Activated CD4-positive, alpha-beta T cell treated with anti-CD3 and anti-CD28 coated beads for 48 hours (primary cell): ENCODE measurements around the gene CNOT4.
A peak's percentile ranks its signal among the peaks of the same experiment; 100 is the strongest.

Source experiments
- DNase-seq: peaks from one replicate; pipeline ENCODE4 v3.0.0-alpha.2; 2020

Gene CNOT4

GRCh38 chr7:135389971-135390370, 119.9 kb downstream of the CNOT4 start:
- DNase-seq: no peak

- DNase-seq: no peak
Observed at GRCh38 chr7:135388616-135389015, 121.3 kb downstream of the CNOT4 start.

- no peak for DNase-seq
Observed at GRCh38 chr7:135386776-135387175, 123.1 kb downstream of the CNOT4 start.

GRCh38 chr7:135386181-135386580, 123.7 kb downstream of the CNOT4 start:
- DNase-seq: no peak

- no peak for DNase-seq
Observed at GRCh38 chr7:135385209-135385608, 124.7 kb downstream of the CNOT4 start.

GRCh38 chr7:135383525-135384175, 126.3 kb downstream of the CNOT4 start:
- no peak for DNase-seq

GRCh38 chr7:135382173-135382572, 127.7 kb downstream of the CNOT4 start:
- no peak for DNase-seq

- no peak for DNase-seq
Observed at GRCh38 chr7:135381369-135381768, 128.5 kb downstream of the CNOT4 start.

- DNase-seq: no peak
Observed at GRCh38 chr7:135380351-135380750, 129.6 kb downstream of the CNOT4 start.

- DNase-seq: no peak
Observed at GRCh38 chr7:135377171-135377570, 132.7 kb downstream of the CNOT4 start.

- DNase-seq: no peak
Observed at GRCh38 chr7:135375908-135376699, 133.8 kb downstream of the CNOT4 start.

- DNase-seq: no peak
Observed at GRCh38 chr7:135374736-135375135, 135.2 kb downstream of the CNOT4 start.

GRCh38 chr7:135372222-135372621, 137.7 kb downstream of the CNOT4 start:
- DNase-seq: no peak

GRCh38 chr7:135370656-135371055, 139.2 kb downstream of the CNOT4 start:
- DNase-seq: no peak

GRCh38 chr7:135369405-135369804, 140.5 kb downstream of the CNOT4 start:
- DNase-seq: no peak

GRCh38 chr7:135368416-135369186, 141.3 kb downstream of the CNOT4 start:
- no peak for DNase-seq

GRCh38 chr7:135366843-135367508, 142.9 kb downstream of the CNOT4 start:
- DNase-seq: no peak

GRCh38 chr7:135365721-135366120, 144.2 kb downstream of the CNOT4 start:
- no peak for DNase-seq

- no peak for DNase-seq
Observed at GRCh38 chr7:135364206-135364605, 145.7 kb downstream of the CNOT4 start.

GRCh38 chr7:135362871-135363270, 147.0 kb downstream of the CNOT4 start:
- DNase-seq: peak; percentile 6

GRCh38 chr7:135361788-135362187, 148.1 kb downstream of the CNOT4 start:
- DNase-seq: no peak

- DNase-seq: no peak
Observed at GRCh38 chr7:135359615-135360014, 150.3 kb downstream of the CNOT4 start.

- no peak for DNase-seq
Observed at GRCh38 chr7:135355377-135356048, 154.4 kb downstream of the CNOT4 start.
